Colon (tissue), 2 donors: ENCODE results near the gene STKLD1.

Experiments
- FAIRE-seq: peaks from 2 replicates; lab custom pipeline; 2012; peaks lifted over from hg19 to GRCh38; lab: Jason Lieb, UNC
- donor health status: control.
- donor health status: control.

STKLD1 gene

GRCh38 chr9:133417541-133418461 is 41.6 kb downstream of the STKLD1 start, which contains the start of gene REXO4:
TSS of gene REXO4 (minus strand) at chr9:133418010. CDS start at chr9:133417844, 166 bp downstream.
- FAIRE-seq, result no peak

- FAIRE-seq, result no peak
Observed at GRCh38 chr9:133419005-133419404, 42.8 kb downstream of the STKLD1 start.

GRCh38 chr9:133420392-133420827 is 44.2 kb downstream of the STKLD1 start:
- no peak for FAIRE-seq

GRCh38 chr9:133421615-133422542 is 45.7 kb downstream of the STKLD1 start, which contains the start of gene ADAMTS13:
TSS of gene ADAMTS13 (plus strand) at chr9:133422367. CDS start at chr9:133422444, 77 bp downstream.
- FAIRE-seq, result no peak

- FAIRE-seq, result no peak
Observed at GRCh38 chr9:133423216-133423615, 47.0 kb downstream of the STKLD1 start.

- FAIRE-seq, result no peak
Observed at GRCh38 chr9:133424187-133424586, 48.0 kb downstream of the STKLD1 start.

- no peak for FAIRE-seq
Observed at GRCh38 chr9:133425049-133425632, 49.0 kb downstream of the STKLD1 start.

- FAIRE-seq, result no peak
Observed at GRCh38 chr9:133426011-133426410, 49.8 kb downstream of the STKLD1 start.

- FAIRE-seq, result no peak
Observed at GRCh38 chr9:133427658-133428348, 51.6 kb downstream of the STKLD1 start.

GRCh38 chr9:133428617-133429101 is 52.5 kb downstream of the STKLD1 start:
- no peak for FAIRE-seq

- no peak for FAIRE-seq
Observed at GRCh38 chr9:133429214-133429613, 53.0 kb downstream of the STKLD1 start.

GRCh38 chr9:133429641-133430161 is 53.5 kb downstream of the STKLD1 start:
- FAIRE-seq, result no peak

- FAIRE-seq, result no peak
Observed at GRCh38 chr9:133430244-133430643, 54.1 kb downstream of the STKLD1 start.

GRCh38 chr9:133433351-133433843 is 57.2 kb downstream of the STKLD1 start:
- FAIRE-seq, result no peak

- no peak for FAIRE-seq
Observed at GRCh38 chr9:133436681-133437080, 60.5 kb downstream of the STKLD1 start.

- FAIRE-seq, result no peak
Observed at GRCh38 chr9:133437753-133438531, 61.8 kb downstream of the STKLD1 start.

- FAIRE-seq, result no peak
Observed at GRCh38 chr9:133439337-133439736, 63.2 kb downstream of the STKLD1 start.

GRCh38 chr9:133440874-133441273 is 64.7 kb downstream of the STKLD1 start:
- no peak for FAIRE-seq

- no peak for FAIRE-seq
Observed at GRCh38 chr9:133441571-133441970, 65.4 kb downstream of the STKLD1 start.

- no peak for FAIRE-seq
Observed at GRCh38 chr9:133443248-133443647, 67.1 kb downstream of the STKLD1 start.
